Measurements from ENCODE around the gene CNTN4. TPM values are rescaled to one million over a fixed set of nuclear protein-coding genes. Genes with fewer than 3 reads are reported as not detected.
A peak's percentile ranks its signal among the peaks of the same experiment; 100 is the strongest.
"Not testable (repeated sequence)": the region's sequence is repeated elsewhere in the genome, so short reads cannot be mapped to it uniquely, and the experiment has no call there.

The CNTN4 gene
- total RNA-seq, 2 donors from 2014 or later = 3.7 to 4.1 TPM

GRCh38 chr3:2948882-2949281 lies 850.2 kb downstream of the CNTN4 start:
- no peak for DNase-seq
- intact Hi-C loops (cut with DNase I) = no loop called here
- ATAC-seq = no peak

DNA sequence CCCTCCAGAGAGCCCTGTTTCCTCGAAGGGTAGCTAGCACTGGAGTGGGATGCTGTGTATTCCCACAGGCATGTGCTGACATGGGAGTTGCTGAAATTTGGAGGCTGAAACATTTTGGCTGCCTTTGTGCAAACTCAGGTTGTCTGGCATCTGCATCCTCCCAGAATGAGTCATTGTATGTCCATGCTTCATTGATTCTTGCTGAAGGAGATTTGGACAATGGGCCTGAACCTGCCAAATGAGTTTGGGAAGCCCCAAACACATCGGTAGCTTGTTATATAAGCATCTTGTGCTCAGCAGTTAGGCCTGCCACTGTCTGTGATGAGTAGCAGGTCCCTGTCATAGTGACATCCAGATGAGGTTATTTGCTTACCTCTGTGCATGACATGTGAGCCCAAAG lies 851.5 kb downstream of the CNTN4 start:
- DNase-seq (no peak), ATAC-seq (peak in 1 of 2 donors; percentile 50)
- intact Hi-C loops (cut with DNase I) = no loop called here

- intact Hi-C loops (cut with DNase I) = no loop called here
- ATAC-seq (no peak), DNase-seq (no peak)
Observed at GRCh38 chr3:2957115-2957514, 858.4 kb downstream of the CNTN4 start.

DNA sequence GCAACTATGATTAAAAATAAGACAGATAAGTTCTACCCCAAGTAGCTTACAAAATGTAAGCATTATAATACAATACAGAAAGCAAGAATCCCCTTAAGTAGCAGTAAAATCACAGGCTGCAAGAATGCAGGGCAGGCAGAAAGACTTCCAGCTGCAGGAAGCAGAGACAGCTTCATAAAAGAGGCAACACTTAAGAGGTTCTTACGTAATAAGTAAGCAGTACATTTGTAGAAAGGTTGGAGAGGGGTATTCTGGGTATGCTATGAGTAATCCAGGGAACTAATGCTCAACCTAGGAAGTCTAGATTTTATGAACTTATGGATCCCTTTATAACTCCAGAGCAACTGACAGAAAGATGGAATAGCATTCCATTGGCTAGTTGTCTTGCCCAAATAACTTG lies 859.9 kb downstream of the CNTN4 start:
- intact Hi-C loops (cut with DNase I) = no loop called here

DNA sequence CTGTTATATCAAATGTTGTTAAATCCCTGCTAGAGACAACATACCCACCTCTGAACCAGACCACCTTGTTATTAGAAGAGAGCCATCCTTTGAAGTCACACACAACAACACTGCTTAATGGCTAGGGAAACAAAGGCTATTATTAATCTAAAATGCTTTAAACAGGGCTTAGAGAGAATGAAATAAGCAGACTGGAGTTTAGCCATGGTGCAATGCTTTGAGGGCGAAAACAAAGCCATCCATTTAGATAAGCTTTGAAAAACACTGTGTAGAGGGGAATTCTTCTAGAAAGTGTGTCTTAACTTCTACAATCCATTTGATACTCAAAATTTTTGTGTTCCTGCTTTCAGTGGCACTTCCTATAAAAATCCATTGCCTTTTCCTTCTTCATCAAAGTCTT lies 862.9 kb downstream of the CNTN4 start:
- intact Hi-C loops (cut with DNase I) = no loop called here
- DNase-seq = no peak
- ATAC-seq = no peak

More for the DNA sequence above, 859.9 kb downstream of the CNTN4 start:
- ATAC-seq = no peak
- DNase-seq = no peak

DNA sequence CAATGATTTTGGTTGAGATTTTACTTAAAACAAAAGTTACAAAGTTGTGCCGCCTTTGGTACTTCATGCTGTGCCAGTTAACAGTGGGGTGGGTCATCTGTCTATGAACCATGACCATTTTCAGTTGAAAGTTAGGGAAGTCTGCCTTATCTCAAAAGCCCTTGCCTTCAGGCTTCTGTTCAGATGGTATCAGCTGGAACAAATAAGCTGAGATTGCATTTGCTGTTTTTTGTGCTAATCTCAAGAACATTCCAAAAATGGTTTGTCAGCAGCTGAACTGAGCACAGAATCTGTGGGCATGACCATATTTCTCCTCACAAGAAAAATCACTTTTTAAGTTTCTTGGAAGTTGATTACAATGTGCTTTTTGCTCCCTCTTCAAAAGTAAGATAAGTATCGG lies 869.2 kb downstream of the CNTN4 start:
- no peak for DNase-seq
- ATAC-seq = peak in 1 of 2 donors; percentile 24
- intact Hi-C loops (cut with DNase I) = no loop called here

DNA sequence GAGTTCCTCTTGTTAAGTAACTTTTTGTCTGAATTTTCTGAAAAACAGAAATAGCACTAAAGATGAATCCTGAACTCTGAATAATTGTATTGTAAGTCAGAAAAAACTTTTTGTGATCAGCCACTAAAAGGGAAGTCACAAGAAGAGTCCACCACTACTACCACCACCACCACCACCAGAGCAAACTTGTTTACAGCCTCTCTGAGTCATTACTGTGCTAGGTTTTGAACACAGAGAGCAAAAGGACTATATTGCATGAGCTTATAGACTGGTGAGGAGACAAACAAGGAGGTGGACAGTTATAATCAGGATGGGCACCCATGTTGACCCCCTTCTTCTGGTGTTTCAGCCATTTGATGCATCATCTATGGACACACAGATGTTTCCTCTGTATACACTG lies 869.8 kb downstream of the CNTN4 start:
- intact Hi-C loops (cut with DNase I) = no loop called here
- no peak for ATAC-seq
- DNase-seq = no peak

GRCh38 chr3:2976212-2976611 lies 877.5 kb downstream of the CNTN4 start:
- DNase-seq (no peak), ATAC-seq (no peak)
- intact Hi-C loops (cut with DNase I) = no loop called here

GRCh38 chr3:2976796-2977195 lies 878.1 kb downstream of the CNTN4 start:
- intact Hi-C loops (cut with DNase I) = no loop called here
- no peak for ATAC-seq
- DNase-seq = no peak

- ATAC-seq (no peak), DNase-seq (no peak)
- intact Hi-C loops (cut with DNase I) = no loop called here
Observed at GRCh38 chr3:2978977-2979732, 880.5 kb downstream of the CNTN4 start.

GRCh38 chr3:2984005-2984830 lies 885.6 kb downstream of the CNTN4 start:
- intact Hi-C loops (cut with DNase I) = no loop called here
- DNase-seq (no peak), ATAC-seq (peak in 1 of 2 donors; percentile 82)

- ATAC-seq (no peak), DNase-seq (no peak)
- intact Hi-C loops (cut with DNase I) = no loop called here
Observed at GRCh38 chr3:2984831-2985220, 886.2 kb downstream of the CNTN4 start.

DNA sequence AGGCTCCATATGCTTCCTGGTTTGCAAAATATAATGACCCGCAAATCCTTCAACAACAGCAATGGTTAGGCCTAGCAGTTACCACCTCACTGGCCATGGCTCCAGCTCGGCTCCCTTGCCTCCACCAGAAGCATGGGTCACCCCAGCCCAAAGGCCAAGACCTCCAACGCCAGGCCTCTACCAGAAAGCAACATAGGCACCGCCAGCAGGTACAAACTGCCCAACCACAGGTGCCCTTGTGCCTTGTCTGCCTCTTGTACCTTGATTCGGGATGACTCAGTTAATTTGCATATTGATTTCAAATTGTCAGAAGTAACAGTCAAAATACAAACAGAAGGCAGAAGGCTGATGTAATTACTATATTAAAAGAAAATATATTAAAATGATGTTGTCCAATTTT lies 886.8 kb downstream of the CNTN4 start:
- DNase-seq = no peak
- ATAC-seq = no peak
- intact Hi-C loops (cut with DNase I) = no loop called here

DNA sequence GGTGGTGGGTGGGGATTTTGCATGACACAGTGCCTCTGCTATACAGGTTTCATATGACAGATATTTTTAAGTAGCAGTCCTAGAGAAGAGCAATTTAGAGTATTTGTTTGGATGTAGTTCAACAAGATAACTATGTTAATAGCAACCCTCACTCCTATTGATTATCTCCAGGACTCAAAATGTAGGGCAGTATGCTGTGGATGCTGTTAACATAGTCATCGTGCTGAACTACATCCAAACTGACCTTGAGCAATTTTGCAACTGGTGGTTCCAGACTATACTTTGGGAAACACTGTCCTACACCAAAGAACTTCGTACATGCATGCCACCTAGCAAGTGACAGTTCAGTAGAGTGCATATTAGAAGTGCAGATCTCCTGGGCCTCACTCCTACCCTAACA lies 893.9 kb downstream of the CNTN4 start:
- intact Hi-C loops (cut with DNase I) = no loop called here
- DNase-seq (no peak), ATAC-seq (peak; percentile 59 to 91)

DNA sequence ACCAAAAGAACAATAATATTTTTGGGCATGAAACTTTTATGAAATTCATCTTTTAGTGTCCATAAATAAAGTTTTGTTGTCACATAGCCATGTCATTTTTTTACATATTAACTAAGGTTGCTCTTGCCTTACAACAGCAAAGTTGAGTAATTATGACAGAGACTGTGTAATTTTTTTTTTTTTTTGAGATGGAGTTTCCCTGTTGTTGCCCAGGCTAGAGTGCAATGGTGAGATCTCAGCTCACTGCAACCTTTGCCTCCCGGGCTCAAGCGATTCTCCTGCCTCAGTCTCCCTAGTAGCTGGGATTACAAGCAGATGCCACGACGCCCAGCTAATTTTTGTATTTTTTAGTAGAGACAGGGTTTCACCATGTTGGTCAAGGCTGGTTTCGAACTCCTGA lies 894.5 kb downstream of the CNTN4 start:
- ATAC-seq; intact Hi-C loops (cut with DNase I); DNase-seq: not testable (repeated sequence)

GRCh38 chr3:2993736-2994135 lies 895.1 kb downstream of the CNTN4 start:
- DNase-seq (no peak), ATAC-seq (peak in 1 of 2 donors; percentile 12)
- intact Hi-C loops (cut with DNase I) = no loop called here

- no peak for DNase-seq
- ATAC-seq = no peak
- intact Hi-C loops (cut with DNase I) = no loop called here
Observed at GRCh38 chr3:2995195-2995594, 896.5 kb downstream of the CNTN4 start.

GRCh38 chr3:3005146-3005744 lies 906.6 kb downstream of the CNTN4 start:
- DNase-seq (no peak), ATAC-seq (no peak)
- intact Hi-C loops (cut with DNase I) = no loop called here

GRCh38 chr3:3013317-3014052 lies 914.8 kb downstream of the CNTN4 start:
- ATAC-seq (no peak), DNase-seq (no peak)
- intact Hi-C loops (cut with DNase I) = loop anchor here in 1 of 2 donors (2.0 to 10.0 kb wide), 2 partner anchors 739 to 1931 kb away; no protein-coding TSS in a partner anchor
